Neuronal stem cell (in vitro differentiated cells): ENCODE measurements around the gene RBMS3.

ENCODE experiments used
- DNase-seq: peaks from one replicate; pipeline ENCODE4 v3.0.0-alpha.2; 2013; ENCODE audit warnings: low spot score
- H2AFZ ChIP-seq: one replicate; pipeline ENCODE4 v1.6.1; 2013; ENCODE audit warnings: mild to moderate bottlenecking, low read length, inconsistent platforms
- H2AK5ac ChIP-seq: 2 replicates; pipeline ENCODE4 v1.6.1; 2013; ENCODE audit warnings: low read depth, mild to moderate bottlenecking, inconsistent platforms, low read length, moderate library complexity, mixed read lengths
- H2BK120ac ChIP-seq: 2 replicates; pipeline ENCODE4 v1.6.1; 2013; ENCODE audit warnings: low read depth, mild to moderate bottlenecking, inconsistent platforms, low read length, moderate library complexity, mixed read lengths
- H2BK12ac ChIP-seq: one replicate; pipeline ENCODE4 v1.6.1; 2013; ENCODE audit warnings: low read length, inconsistent platforms
- H2BK15ac ChIP-seq: 2 replicates; pipeline ENCODE4 v1.6.1; 2013; ENCODE audit warnings: mild to moderate bottlenecking, low read length, inconsistent platforms, mixed read lengths
- H2BK5ac ChIP-seq: one replicate; pipeline ENCODE4 v1.6.1; 2013; ENCODE audit warnings: inconsistent platforms, mild to moderate bottlenecking, low read length, moderate library complexity
- H3K14ac ChIP-seq: one replicate; pipeline ENCODE4 v1.6.1; 2013; ENCODE audit warnings: low read length, inconsistent platforms
- H3K18ac ChIP-seq: 2 replicates; pipeline ENCODE4 v1.6.1; 2013; ENCODE audit warnings: low read length, inconsistent platforms
- H3K23ac ChIP-seq: 2 replicates; pipeline ENCODE4 v1.6.1; 2013; ENCODE audit warnings: low read depth, mild to moderate bottlenecking, mixed read lengths, low read length, inconsistent platforms; ENCODE audit not compliant: poor library complexity
- H3K27ac ChIP-seq: replicated peaks from 3 replicates; pipeline ENCODE4 v1.5.1; 2013; ENCODE audit warnings: low read length, inconsistent platforms
- H3K27me3 ChIP-seq, 3 experiments: 2 replicates each; pipeline ENCODE4 v1.6.1; 2013; ENCODE audit warnings: low read length in 3 of 3, mild to moderate bottlenecking in 2 of 3, inconsistent platforms in 1 of 3, low read depth in 1 of 3, mixed read lengths in 1 of 3, moderate library complexity in 1 of 3; ENCODE audit not compliant: control insufficient read depth in 3 of 3, insufficient read depth in 3 of 3
- H3K36me3 ChIP-seq, 2 donors: replicated peaks in 1 of 2; 2 replicates each; pipeline ENCODE4 v1.6.1; 2013; ENCODE audit warnings: low read length in 2 of 2; ENCODE audit not compliant: control insufficient read depth in 2 of 2, insufficient read depth in 2 of 2
- H3K4ac ChIP-seq: 2 replicates; pipeline ENCODE4 v1.6.1; 2013; ENCODE audit warnings: inconsistent platforms, mild to moderate bottlenecking, low read length, moderate library complexity
- H3K4me1 ChIP-seq, 2 donors: 1 replicate in 1 of 2; 2 replicates in 1 of 2; pipeline ENCODE4 v1.6.1; 2013; ENCODE audit warnings: low read length in 2 of 2, low read depth in 1 of 2; ENCODE audit not compliant: control insufficient read depth in 2 of 2, insufficient read depth in 1 of 2
- H3K4me2 ChIP-seq: one replicate; pipeline ENCODE4 v1.6.1; 2013; ENCODE audit warnings: mild to moderate bottlenecking, low read length, inconsistent platforms; ENCODE audit not compliant: insufficient read depth, poor library complexity, severe bottlenecking
- H3K4me3 ChIP-seq, 2 donors: 2 replicates each; pipeline ENCODE4 v1.5.1; 2013; ENCODE audit warnings: low read length in 2 of 2, mild to moderate bottlenecking in 2 of 2, inconsistent platforms in 1 of 2, moderate library complexity in 1 of 2
- H3K79me1 ChIP-seq: one replicate; pipeline ENCODE4 v1.6.1; 2013; ENCODE audit warnings: low read depth, mild to moderate bottlenecking, inconsistent platforms, low read length, moderate library complexity
- H3K9ac ChIP-seq: one replicate; pipeline ENCODE4 v1.6.1; 2013; ENCODE audit warnings: mild to moderate bottlenecking, low read depth, low read length, inconsistent platforms; ENCODE audit not compliant: poor library complexity
- H3K9me3 ChIP-seq, 2 donors: replicated peaks in 1 of 2; 2 replicates each; pipeline versions ENCODE3 to v1.6.1; 2013; ENCODE audit warnings: low read length in 2 of 2, mild to moderate bottlenecking in 2 of 2, inconsistent platforms in 1 of 2, low read depth in 1 of 2, mixed read lengths in 1 of 2, moderate library complexity in 1 of 2; ENCODE audit not compliant: control insufficient read depth in 2 of 2, insufficient read depth in 1 of 2
- H4K8ac ChIP-seq: one replicate; pipeline ENCODE4 v1.6.1; 2013; ENCODE audit warnings: low read depth, mild to moderate bottlenecking, inconsistent platforms, low read length, moderate library complexity
- H4K91ac ChIP-seq: one replicate; pipeline ENCODE4 v1.6.1; 2013; ENCODE audit warnings: low read length, low read depth, mild to moderate bottlenecking, inconsistent platforms; ENCODE audit not compliant: poor library complexity
- WGBS, 2 donors: extraction: QIAGEN DNeasy Blood & Tissue Kit; methylation state at CpG; one replicate each; pipeline ENCODE4 v1.1.7; 2013; ENCODE audit warnings: missing lambda C conversion rate in 2 of 2, mixed read lengths in 1 of 2; ENCODE audit not compliant: insufficient read length in 2 of 2, insufficient replicate concordance in 1 of 2; ENCODE audit errors: extremely low coverage in 2 of 2; 5-methylcytosine and 5-hydroxymethylcytosine counted together

RBMS3 gene

GRCh38 chr3:29755416-29755815 lies 474.5 kb downstream of the RBMS3 start:
- H3K4me1 ChIP-seq = peaks cover 7 to 8% of the 10 kb centered on the region in 2 donors
- H3K14ac ChIP-seq = no peak overlapping the region
- no peaks in the 10 kb centered on the region for H3K9me3 ChIP-seq
- no peak overlapping the region for H2BK15ac ChIP-seq
- no peak overlapping the region for H3K27ac ChIP-seq
- H3K18ac ChIP-seq = no peak overlapping the region
- H3K4me3 ChIP-seq = no peak overlapping the region
- no peak overlapping the region for H3K4ac ChIP-seq
- H3K27me3 ChIP-seq = no peaks in the 10 kb centered on the region
- no peak overlapping the region for H3K23ac ChIP-seq
- no peak overlapping the region for H3K9ac ChIP-seq
- H2AK5ac ChIP-seq = no peak overlapping the region
- H3K79me1 ChIP-seq = no peaks in the 10 kb centered on the region
- no peak overlapping the region for H2BK120ac ChIP-seq
- no CpG with 5 or more reads among the region's 1 CpG for WGBS, 2 donors
- H3K4me2 ChIP-seq = no peak overlapping the region
- H2BK5ac ChIP-seq = no peak overlapping the region
- H3K36me3 ChIP-seq = no peaks in the 10 kb centered on the region
- H4K91ac ChIP-seq = no peak overlapping the region
- peak overlapping the region; percentile 5 for H2AFZ ChIP-seq
- H4K8ac ChIP-seq = no peak overlapping the region
- H2BK12ac ChIP-seq = no peak overlapping the region
- DNase-seq = no peak

DNA sequence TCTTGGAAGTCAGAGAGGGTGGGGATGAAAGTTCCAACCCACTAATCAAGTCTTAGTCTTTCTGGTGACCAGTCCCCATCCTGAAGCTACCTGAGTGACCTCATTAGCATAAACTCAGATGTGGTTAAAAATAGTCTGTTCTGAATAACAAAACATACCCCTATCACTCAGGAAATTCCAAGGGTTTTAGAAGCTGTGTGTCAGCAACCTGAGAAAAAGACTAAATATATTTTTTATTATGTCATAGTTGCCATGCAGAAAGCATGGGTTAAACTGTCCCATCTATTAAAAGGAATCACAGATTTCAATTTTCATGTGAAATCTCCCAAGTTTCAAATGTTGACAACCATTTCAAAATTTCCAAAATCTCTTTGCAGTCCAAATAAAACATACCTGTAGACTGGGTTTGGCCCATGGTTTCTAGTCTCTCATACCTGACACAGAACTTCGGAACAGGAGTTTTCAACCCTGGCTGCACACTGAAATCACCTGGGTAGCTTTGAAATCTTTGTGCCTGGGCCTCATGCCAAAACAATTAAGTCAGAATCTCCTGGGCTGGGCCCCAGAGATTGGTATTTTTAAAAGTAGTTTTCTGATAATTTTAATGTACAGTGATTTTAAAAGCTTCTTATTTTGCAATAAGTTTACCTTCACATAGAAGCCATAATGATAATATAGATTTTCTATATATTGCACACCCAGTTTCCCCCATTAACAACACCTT lies 476.3 kb downstream of the RBMS3 start:
- no peak overlapping the region for H3K4me3 ChIP-seq
- no peak overlapping the region for H2AK5ac ChIP-seq
- H3K4ac ChIP-seq = no peak overlapping the region
- no peak overlapping the region for H4K8ac ChIP-seq
- no peak overlapping the region for H3K18ac ChIP-seq
- no peak overlapping the region for H2AFZ ChIP-seq
- H3K27me3 ChIP-seq = no peaks in the 10 kb centered on the region
- H3K4me2 ChIP-seq = no peak overlapping the region
- no peak overlapping the region for H2BK15ac ChIP-seq
- H3K14ac ChIP-seq = no peak overlapping the region
- peaks cover 7 to 8% of the 10 kb centered on the region in 2 donors for H3K4me1 ChIP-seq
- no peak overlapping the region for H2BK12ac ChIP-seq
- DNase-seq = no peak
- WGBS, 2 donors = no CpG with 5 or more reads among the region's 1 CpG
- no peaks in the 10 kb centered on the region for H3K36me3 ChIP-seq
- H3K23ac ChIP-seq = no peak overlapping the region
- H4K91ac ChIP-seq = no peak overlapping the region
- no peak overlapping the region for H3K27ac ChIP-seq
- no peak overlapping the region for H2BK5ac ChIP-seq
- H2BK120ac ChIP-seq = no peak overlapping the region
- H3K9me3 ChIP-seq = no peaks in the 10 kb centered on the region
- no peak overlapping the region for H3K9ac ChIP-seq
- no peaks in the 10 kb centered on the region for H3K79me1 ChIP-seq

GRCh38 chr3:29758108-29758433 lies 477.2 kb downstream of the RBMS3 start:
- Histone ChIP-seq H3K36me3 (no peaks in the 10 kb centered on the region), H4K91ac (no peak overlapping the region), H3K23ac (no peak overlapping the region), H3K27me3 (no peaks in the 10 kb centered on the region), H2BK120ac (no peak overlapping the region), H2BK5ac (no peak overlapping the region), H3K18ac (no peak overlapping the region), H2BK15ac (no peak overlapping the region), H3K9ac (no peak overlapping the region), H3K14ac (no peak overlapping the region), H3K4ac (no peak overlapping the region), H3K27ac (no peak overlapping the region), H4K8ac (no peak overlapping the region), H2AK5ac (no peak overlapping the region), H3K4me1 (peaks cover 7 to 8% of the 10 kb centered on the region in 2 donors), H3K4me2 (no peak overlapping the region), H2AFZ (no peak overlapping the region), H3K79me1 (no peaks in the 10 kb centered on the region), H3K4me3 (no peak overlapping the region), H3K9me3 (no peaks in the 10 kb centered on the region), H2BK12ac (no peak overlapping the region)
- no peak for DNase-seq

DNA sequence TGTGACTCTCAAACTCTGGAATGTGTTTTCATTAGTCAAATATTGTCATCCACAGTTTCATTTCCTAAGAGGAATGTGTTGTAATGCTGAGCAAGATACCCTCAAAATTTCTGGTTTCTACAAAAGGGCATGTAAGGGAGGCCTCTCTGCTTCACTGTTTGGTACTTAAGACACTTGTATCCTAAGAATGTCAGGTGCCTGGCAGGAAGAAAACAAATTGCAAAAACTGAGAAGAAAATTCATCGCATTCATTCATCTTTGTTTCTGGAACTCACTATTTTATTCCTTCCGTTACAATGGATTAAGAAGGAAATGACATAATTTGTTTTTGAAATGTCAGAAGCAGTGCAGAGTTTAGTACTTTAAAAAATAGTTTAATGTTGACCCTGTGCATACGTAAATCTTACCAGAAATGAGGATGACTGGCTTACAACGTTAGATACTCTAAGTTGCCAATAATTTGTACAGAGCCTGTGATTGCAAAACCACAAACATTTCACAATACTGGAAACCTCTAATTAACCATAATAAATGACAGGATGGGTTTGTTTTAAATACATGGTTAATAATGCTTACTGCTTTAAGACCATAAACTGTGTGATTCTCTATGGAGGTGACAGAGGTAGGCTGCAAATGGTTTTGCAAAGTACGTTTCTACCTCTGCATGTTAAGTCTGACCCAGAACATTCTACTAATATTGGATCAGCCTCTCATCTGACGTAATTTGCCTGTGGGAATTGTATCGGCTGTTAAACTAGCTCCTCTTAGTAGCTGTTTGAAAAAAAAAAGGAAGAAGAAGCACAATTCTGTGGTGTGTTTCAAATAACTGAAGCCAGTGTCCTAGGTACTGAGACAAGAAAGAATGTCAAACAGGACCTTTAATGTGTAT lies 477.8 kb downstream of the RBMS3 start:
- Histone ChIP-seq H2BK120ac (no peak overlapping the region), H3K36me3 (no peaks in the 10 kb centered on the region), H3K4me3 (no peak overlapping the region), H3K14ac (no peak overlapping the region), H3K18ac (no peak overlapping the region), H3K9ac (no peak overlapping the region), H3K9me3 (no peaks in the 10 kb centered on the region), H2BK5ac (no peak overlapping the region), H2BK15ac (no peak overlapping the region), H4K8ac (no peak overlapping the region), H3K27me3 (no peaks in the 10 kb centered on the region), H2BK12ac (no peak overlapping the region), H3K79me1 (no peaks in the 10 kb centered on the region), H2AK5ac (no peak overlapping the region), H4K91ac (no peak overlapping the region), H3K4ac (no peak overlapping the region), H3K4me2 (no peak overlapping the region), H3K27ac (no peak overlapping the region), H3K4me1 (peaks cover 7 to 8% of the 10 kb centered on the region in 2 donors), H2AFZ (no peak overlapping the region), H3K23ac (no peak overlapping the region)
- DNase-seq = no peak
- no CpG with 5 or more reads among the region's 7 CpGs for WGBS, 2 donors
